Stimulated activated CD4-positive, alpha-beta T cell treated with anti-CD3 and anti-CD28 coated beads, TNF-alpha, amount 100 ng/mL, for 24 hours (primary cell): Measurements from ENCODE around the gene ISCU.
"Not testable (repeated sequence)": the region's sequence is repeated elsewhere in the genome, so short reads cannot be mapped to it uniquely, and the experiment has no call there.

Experiments
- DNase-seq, 3 experiments: peaks; one replicate each; pipeline ENCODE4 v3.0.0-alpha.2; 2020; ENCODE audit warnings: low read depth in 3 of 3

Gene ISCU

DNA sequence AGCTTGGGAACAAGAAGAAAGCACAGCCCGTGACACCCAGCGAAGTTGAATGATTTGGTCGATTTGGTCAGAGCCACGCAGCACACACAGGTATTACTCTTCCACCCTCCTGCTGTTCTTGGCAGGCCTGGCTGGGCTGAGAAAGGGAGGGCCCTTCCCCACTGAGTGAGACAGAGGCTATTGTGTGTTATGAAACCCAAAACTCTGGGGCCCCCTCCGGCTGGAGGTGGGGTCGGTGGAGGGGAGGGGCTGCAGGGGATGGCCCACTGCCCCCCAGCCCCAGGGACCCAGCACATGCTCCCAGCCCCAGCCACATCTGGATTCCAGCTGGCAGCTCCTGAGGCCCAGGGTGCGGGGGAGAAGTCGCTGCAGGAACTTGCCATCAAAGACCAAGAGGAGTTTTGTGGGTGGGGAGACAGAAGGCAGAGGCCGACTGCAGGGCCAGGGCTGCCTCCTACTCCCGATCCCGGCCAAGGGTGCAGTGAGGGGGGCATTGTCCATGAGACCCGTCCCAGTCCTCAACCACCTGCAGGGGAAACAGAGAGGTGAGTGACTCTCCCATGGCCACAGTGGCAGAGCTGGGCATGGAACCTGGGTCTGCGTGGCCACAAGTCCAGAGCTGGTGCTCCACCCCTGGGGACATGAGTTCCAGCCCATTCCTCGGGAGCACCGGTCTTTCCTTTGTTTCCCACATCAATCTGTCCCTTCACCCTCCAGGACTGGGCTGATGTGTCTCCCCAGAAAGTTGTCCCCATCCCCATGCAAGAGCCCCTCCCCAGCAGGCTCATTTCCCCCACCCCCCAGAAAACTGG is 26.8 kb downstream of the ISCU start:
- DNase-seq = no peak

DNA sequence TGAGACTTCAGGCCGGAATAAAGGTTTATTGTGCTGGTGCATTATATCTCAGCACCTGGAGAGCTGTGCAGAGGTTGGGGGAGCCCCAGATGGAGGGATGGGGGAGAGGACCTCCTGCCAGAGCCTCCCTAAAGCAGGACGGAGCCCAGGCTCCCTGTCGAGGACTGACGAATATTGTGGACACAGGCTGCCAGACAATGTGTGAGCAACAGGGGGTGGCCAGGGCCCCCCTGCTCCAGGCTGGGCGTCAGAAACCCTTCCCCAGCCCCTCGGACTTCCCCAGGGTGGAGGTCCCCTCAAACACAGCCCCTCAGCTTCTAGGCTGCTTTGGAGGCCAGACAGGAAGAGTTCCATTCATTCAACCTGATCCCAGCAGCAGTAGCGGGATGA is 27.4 kb downstream of the ISCU start:
- DNase-seq = no peak

DNA sequence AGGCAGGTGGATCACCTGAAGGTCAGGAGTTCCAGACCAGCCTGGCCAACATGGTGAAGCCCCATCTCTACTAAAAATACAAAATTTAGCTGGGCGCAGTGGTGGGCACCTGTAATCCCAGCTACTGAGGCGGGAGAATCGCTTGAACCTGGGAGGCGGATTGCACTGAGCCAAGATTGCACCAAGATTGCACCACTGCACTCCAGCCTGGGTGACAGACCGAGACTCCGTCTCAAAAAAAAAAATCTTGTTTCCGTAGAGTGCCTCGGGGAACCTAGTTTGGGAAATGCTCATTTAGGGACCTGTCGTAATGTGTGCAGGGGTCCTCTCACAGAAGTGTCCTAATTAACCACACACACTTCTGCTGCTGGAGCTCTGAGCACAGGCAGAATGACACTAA is 28.1 kb downstream of the ISCU start:
- DNase-seq = not testable (repeated sequence)

DNA sequence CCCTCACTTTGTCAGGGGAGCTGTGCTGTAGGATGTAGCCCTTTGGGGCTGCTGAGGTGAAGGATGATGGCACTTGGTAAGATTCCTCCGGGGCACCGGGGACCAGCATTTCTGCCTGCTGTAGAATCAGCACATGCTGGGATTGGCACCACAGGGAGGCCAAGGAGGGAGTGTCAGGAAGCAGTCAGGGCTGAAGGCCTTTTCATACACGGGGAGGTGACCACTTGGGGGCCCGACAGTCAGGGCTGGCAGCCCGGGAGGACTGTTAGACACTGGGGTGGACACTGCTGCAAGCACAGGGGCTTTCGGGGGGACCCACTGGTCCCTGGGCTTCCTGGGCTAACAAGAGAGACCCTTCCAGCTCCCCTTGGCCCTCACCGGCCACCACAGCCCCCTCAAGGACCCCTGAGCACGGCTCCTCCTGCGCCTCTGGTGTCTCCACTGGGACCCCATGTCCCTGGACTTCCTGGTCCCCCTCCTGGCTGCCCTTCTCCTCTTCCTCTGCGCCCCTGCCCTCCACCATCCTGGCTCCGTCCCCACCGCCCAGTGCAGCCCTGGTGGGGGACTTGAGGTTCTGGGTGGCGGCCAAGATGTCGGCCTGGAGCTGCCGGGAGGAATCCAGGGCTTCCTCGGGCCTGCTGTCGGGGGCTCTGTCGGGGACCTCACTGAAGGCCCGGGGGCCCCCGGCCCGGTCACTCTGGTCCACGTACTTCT is 29.0 kb downstream of the ISCU start:
- no peak for DNase-seq

DNA sequence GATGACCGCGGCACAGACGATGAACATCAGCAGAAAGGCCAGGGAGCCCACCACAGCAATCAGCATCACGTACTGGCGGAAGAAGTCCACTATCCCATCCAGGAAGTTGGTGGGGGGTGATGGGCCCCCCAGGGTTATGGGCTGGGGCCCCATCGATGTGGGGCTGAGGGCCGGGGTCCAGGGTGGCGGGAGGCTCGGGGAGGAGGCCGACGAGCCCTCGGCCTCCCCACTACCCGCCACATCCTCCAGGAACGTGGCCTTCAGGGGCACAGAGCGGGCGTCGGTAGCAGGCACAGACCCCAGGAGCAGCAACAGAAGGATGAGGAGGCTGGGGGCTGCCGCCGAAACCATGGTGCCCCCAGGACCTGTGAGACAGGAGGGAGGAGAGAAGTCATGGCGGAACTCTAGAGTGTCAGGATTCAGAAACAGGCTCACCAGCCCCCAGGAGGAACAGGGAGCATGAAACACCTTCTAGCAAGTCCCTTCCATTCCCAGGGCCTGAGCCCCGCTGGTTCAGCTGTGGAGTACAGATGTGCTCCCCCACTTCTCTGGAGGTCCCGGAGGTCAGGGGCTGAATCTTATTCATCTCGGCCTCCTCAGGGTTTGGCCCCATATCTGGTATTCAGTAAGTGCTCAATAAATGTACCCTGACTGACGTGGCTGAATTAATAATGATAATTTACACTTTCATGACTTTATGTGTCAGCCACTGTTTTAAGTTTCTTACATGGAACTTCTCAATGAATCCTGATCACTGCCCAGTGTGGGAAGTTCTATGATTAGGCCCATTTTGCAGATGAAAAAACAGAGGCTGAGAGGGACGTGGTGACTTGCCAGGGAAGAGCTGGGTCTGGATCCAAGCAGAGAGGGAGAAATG is 29.9 kb downstream of the ISCU start:
- DNase-seq = no peak

DNA sequence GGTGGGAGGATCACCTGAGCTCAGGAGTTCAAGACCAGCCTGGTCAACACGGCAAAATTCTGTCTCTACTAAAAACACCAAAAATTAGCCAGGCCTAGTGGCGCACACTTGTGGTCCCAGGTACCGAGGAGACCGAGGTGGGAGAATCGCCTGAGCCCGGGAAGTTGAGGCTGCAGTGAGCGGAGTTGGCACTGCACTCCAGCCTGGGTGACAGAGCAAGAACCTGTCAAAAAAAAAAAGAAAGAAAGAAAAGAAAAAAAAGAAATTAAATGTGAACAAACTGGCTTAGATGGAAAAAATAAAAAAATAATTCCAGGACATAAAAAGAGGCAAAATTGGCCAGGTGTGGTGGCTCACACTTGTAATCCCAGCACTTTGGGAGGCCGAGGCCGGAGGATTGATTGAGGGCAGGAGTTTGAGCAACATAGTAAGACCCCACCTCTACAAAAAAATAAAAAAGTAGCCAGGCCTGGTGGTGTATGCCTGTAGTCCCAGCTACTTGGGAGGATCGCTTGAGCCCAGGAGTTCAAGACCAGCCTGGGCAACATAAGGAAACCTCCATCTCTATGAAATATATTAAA is 32.0 kb downstream of the ISCU start:
- DNase-seq = no peak

DNA sequence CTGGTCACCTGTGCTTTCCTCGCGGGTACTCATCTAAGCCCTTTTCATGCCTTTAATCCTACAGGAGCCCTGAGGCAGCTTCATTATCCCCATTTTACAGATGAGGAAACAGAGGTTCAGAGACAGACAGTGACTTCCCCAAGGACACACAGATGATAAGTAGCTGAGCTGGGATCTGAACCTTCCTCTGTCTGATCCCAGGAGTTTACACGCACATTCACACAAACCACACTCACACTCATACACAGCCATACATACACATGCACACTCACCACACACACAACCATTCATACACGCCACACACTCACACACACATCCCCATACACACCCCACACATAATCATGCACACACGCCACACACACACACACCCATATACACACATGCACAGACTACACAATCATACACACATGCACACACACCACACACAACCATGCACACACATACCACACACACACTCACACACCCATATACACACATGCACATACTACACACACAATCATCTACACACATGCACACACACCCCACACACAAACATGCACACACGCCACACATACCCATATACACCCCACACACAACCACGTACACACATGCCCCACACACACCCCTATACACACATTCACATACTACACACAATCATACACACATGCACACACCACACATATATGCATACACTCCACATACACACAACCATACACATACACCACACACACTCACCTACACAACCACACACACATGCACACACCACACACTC is 32.7 kb downstream of the ISCU start:
- no peak for DNase-seq

DNA sequence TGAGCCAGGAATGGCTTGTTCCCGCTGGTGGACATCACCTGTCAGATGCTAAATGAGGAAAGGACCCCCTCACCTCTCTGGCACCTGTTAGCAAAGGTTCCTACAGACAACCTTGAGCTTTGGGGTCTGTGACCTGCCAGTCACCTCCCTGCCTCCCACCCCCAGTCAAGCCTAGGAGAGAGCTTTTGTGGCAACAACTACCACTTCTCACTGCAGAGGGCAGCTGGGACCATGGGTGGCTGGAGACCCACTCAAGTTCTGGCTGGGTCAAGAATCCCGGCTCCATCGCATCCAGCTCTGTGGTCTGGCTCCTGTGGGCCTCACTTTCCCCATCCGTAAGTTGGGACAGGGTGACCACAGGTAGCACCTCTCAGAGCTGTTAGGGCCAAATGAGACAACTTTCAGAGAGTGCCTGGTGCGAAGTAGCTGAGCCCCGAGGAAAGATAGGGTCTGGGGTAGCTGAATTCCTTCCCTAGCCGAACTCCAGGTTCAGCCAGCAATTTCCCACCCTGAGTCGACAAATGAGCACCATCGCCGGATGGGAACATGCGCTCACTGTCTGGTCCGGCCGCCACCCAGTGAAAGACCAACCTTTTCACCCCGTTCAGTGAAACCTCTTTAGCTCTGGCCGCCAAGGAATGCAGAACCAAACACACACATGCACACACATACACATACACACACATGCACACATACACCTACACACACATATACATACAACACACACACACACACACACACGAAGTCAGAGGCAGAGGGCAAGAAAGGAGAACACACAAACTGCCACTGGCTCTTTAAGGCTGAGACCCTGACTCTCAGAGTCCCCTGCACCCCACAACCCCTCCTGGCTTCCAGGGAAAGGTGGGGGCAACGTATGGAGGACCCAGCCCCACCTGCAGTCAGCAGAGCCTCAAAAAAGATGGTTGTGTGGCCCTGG is 33.6 kb downstream of the ISCU start:
- DNase-seq = no peak

DNA sequence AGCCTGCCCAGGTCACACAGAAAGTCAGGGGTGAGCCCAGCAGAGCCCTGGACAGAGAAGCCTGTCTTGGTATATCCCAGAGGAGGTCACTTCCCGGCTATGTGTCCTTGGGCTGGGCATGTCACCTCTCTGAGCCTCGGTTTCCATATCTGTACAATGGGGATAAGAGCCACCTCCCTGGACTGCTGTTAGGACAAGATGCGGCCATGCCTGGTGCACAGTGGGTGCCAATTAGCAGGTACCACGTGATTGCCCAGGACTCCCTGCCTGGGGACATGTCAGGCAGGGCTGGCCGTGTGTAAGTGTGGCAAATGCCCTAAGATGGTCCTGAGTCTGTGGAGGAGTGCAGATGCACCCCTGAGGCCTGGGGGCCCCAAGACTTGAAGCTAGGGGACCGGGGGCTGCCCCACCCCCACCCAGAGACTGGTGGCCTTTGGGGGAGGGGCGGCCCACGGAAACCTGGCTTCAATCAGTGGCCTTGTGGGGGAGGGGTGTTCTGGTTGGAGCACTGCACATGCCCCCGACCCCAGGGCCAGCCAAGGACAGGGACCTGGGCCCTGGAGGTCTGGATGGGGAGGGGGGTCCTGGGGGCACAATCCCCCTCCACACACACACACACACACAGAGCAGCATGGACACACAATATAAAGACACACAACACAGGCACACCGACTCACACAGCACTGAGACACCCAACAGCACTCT is 34.6 kb downstream of the ISCU start:
- DNase-seq = no peak

DNA sequence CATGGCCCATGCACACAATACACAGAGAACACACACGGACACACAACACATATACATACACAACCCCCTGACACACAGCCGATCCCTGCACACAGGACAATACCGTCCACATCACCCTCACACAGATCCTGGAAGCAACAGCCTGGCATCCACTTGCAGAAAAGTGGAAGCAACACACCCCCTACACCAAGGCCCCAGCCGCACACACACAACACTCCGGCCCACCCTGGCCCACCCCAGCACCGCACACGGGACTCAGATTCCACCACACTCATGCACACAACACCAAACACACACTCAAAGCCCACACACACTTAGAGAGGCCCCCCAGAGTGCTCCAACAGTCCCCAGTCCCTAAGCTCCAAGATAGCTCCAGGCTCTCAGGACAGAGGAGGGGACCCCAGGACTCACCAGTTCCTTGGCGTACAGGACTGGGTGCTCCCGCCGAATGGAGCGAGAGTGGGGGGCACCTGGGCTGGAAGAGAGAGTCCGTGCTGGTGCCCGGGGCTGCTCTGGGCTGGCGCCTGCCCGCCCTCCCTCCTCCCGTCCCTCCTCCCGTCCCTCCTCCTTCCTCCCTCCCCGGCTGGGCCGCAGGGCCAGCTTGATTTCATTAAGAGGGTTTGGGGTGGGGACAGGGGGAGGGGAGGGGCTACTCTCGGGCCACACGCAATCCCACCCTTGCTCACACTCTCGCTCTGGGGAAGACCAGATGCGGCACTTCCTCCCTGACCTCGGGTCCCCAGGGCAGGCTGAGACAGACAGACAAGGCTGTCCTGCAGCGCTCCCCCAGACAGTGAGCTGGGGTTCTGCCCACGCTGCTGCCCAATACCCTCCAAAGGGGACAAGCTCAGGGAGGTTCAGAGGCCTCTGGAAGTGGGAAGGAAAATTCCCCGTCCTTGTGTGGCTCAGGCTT is 35.4 kb downstream of the ISCU start, which contains the start of gene TMEM119:
TMEM119 (minus strand) TSS at position 526 of the 913 bp plus-strand sequence. CDS start 5,701 bp downstream, outside the sequence.
- no peak for DNase-seq

DNA sequence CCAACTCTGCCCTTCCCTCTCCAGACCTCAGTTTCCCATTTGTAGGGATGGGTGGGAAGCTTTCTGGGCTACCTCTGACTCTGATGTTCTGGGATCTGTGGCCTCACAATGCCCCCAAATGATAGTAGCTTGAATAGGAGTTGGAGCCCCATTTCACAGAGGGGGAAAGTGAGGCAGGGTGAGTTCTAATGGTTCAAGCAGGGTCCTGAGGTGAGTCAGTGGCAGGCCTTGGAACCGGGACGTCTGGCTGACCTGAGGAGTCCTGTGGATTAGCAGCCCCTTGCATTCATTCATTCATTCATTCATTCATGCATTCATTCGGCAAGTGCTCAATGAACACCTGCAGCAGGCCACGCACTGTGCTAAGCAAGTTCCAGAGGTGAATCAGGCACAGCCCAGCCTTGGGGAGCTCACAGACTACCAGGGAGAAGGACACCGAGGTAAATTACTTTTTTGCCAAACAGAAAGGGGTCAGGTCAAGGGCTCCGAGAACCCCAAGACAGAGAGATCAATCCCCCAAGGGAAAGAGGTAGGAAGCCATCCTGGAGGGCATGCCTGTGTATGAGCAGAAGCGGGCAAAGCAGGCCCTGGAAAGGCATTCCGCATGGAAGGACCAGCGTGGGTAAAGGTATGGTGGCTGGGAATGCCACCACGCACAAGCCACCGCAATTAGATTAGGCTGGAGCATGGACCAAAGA is 36.3 kb downstream of the ISCU start:
- DNase-seq = no peak

DNA sequence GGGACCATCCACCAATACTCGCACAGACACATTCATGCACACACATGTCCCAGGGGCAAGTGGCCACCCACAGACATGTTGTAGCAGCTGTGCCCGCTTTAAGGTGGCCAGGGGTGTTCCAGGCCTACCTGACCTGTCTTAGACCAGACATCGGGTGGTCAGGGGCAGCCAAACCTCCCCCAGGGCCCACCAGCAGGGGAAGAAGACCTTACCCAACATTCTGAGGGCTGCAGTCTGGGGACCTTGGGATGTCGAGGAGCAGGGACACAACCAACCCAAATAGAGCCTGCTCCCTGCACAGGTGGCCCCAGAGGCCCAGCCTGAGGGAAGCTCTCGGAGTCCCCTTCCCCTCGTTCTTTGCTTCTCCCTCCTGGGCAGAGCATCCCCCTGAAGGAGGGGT is 37.1 kb downstream of the ISCU start:
- no peak for DNase-seq

DNA sequence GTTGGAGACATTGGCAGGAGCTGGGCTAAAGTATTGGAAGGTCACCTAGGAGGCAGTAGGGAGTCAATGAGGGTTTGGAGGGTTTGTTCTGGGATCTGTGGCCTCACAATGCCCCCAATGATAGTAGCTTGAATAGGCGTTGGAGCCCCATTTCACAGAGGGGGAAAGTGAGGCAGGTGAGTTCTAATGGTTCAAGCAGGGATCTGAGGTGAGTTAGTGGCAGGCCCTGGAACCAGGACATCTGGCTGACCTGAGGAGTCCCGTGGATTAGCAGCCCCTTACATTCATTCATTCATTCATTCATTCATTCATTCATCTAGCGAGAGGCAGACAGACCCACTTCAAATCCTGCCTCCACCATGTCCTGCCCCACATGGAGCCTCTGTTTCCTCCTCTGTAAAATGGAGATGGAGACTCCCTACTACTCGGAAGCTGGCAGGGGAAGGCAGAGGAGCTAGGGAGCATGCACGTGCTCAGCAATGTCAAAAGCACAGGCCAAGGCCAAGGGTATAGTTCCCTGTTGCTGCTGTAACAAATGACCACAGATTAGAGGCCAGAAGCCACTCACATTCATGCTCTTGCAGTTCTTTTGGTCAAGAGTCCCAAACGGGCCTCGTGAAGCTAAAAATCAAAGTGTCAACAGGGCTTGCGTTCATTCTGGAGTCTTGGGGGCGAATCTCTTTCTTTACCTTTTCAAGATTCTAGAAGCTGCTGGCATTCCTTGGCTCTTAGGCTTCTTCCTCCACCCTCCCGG is 37.7 kb downstream of the ISCU start:
- DNase-seq = no peak

DNA sequence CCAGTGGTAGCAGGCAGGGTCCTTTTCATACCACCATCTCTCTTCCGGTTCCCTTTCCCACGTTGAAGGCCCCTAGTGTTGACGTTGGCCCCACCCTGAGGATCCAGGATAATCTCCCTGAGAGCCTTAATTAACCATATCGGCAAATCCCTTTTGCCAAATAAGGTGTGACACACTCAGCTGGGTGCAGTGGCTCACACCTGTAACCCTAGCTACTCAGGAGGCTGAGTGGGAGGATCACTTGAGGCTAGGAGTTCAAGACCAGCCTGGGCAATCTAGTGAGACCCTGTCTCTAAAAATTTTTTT is 38.3 kb downstream of the ISCU start:
- no peak for DNase-seq

DNA sequence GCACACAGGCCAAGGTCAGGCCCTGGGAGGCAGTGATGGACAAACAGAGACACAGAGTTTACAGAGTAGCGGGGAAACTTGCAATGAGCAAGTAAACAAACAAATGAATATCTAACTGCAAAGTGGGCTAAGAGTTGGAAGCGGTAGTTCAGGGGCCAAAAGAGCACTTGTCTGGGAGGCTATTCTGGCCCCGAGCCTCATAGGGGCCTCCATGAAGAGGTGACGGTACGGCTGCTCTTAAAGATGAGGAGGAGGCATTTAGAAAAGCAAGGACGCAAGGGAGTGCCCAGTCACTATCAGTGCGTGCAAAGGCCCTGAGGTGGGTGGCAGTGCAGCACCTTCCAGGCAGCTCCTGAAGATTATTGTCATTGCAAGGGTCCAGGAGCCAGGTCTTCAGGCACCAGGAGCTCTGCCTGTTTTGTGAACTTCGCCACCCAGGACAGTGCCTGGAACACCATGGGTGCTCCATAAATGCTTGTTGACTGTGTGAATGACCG is 39.9 kb downstream of the ISCU start:
- DNase-seq = no peak

DNA sequence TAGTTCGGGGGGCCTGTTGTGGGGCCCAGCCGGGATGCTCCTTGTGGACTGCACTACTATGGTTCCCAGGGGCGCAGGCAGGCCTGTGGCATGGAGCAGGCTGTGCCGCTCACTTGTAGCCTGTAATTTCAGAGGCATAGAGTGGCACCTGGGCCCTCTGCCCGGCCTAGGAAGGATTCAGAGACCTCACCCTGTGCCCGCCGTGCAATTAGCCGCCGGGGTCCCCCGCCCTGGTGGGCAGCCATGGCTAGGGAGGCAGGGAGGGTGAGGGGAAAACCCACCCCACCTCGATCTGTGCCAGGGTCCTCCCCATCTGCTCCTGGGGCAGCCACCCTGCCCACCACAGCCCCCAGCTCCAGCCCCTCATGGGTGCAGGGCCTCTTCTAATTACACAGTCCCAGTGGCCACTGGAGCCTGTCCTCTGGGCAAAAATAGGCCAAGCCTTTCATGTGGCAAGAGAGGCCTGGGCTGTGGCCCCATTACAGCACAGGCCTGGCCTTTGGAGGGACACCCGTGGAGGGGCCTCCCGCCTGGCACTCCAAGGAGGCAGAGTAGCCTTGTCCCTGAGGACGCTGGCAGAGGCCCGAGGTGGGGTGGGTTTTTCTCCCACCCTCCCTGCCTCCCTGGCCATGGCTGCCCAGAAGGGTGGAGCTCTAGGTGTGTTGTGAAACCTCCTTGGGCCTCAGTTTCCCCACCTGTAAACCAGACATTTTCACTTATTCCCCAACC is 40.7 kb downstream of the ISCU start:
- no peak for DNase-seq
